GM12873 (cell line): ENCODE results near the gene DNAJC4.

Source experiments
- CTCF ChIP-seq: IDR thresholded peaks from 2 replicates; pipeline ENCODE4 v1.5.1; 2012; ENCODE audit warnings: low read depth, mild to moderate bottlenecking, moderate library complexity, low read length, control low read depth; ENCODE audit not compliant: insufficient read depth; ENCODE audit errors: missing control alignments

DNAJC4 gene

GRCh38 chr11:64226507-64227051, 3.8 kb upstream of the DNAJC4 start:
- TF ChIP-seq CTCF: no peak

GRCh38 chr11:64227405-64227956, 2.9 kb upstream of the DNAJC4 start:
- no peak for TF ChIP-seq CTCF

- TF ChIP-seq CTCF: no peak
These were observed 1.1 kb upstream of the DNAJC4 start for GRCh38 chr11:64229090-64229743.

- no peak for TF ChIP-seq CTCF
These were observed 591 bp upstream of the DNAJC4 start for GRCh38 chr11:64229744-64230170.

GRCh38 chr11:64230985-64231365, 627 bp downstream of the DNAJC4 start:
- TF ChIP-seq CTCF: no peak

- no peak for TF ChIP-seq CTCF
These were observed 1.2 kb downstream of the DNAJC4 start for GRCh38 chr11:64231546-64231945.

GRCh38 chr11:64232182-64232966, 2.0 kb downstream of the DNAJC4 start:
- TF ChIP-seq CTCF: no peak
